HepG2 (cell line): Measurements from ENCODE around the gene PPHLN1. TPM values are rescaled to one million over a fixed set of nuclear protein-coding genes. Genes with fewer than 3 reads are reported as not detected.

Source experiments
- ATAC-seq: fragments of 200-7000 bp; cut with Tn5 transposase; 3 replicates; pipeline ENCODE4 v1.9.1; 2020; ENCODE audit warnings: mild to moderate bottlenecking, moderate library complexity
- BruUV-seq: library from RNA; stranded (reverse); fragments of 400-500 nt; replicated peaks from 2 replicates; lab custom pipeline; 2021; lab: Mats Ljungman, UMichigan
- CTCF ChIA-PET: fragments of 300-600 bp; formaldehyde crosslinking; extraction: SDS; loops from one replicate; lab custom pipeline; 2021; ENCODE audit warnings: low total read pairs, inconsistent platforms, low intra/inter-chr PET ratio; lab: Yijun Ruan, JAX
- POLR2A ChIA-PET: fragments of 350-600 bp; sonication (Branson Sonifier 250); formaldehyde crosslinking; loops from one replicate; lab custom pipeline; 2020; ENCODE audit warnings: antibody characterized with exemption, inconsistent platforms; lab: Yijun Ruan, JAX
- DNase-seq: peaks from one replicate; pipeline ENCODE4 v3.0.0-alpha.2; 2015; ENCODE audit warnings: low spot score
- FAIRE-seq: peaks from 3 replicates; lab custom pipeline; 2011; peaks lifted over from hg19 to GRCh38; lab: Jason Lieb, UNC
- H2AFZ ChIP-seq: one replicate; pipeline ENCODE4 v1.6.1; 2011; ENCODE audit warnings: low read length, inconsistent platforms
- H3K27ac ChIP-seq: fragments of 300-600 bp; 3 replicates; pipeline ENCODE4 v1.8.0; 2011; ENCODE audit warnings: mixed run types, mild to moderate bottlenecking, mixed read lengths, low read length, inconsistent platforms; ENCODE audit not compliant: insufficient read depth; ENCODE audit errors: extremely low read length
- H3K27me3 ChIP-seq, 2 experiments: fragments of 200-600 bp in 1 of 2; 2 replicates in 1 of 2; 3 replicates in 1 of 2; pipeline versions ENCODE4 v1.6.0 to v1.8.0; 2011; ENCODE audit warnings: low read length in 2 of 2, mild to moderate bottlenecking in 2 of 2, moderate library complexity in 2 of 2, inconsistent platforms in 1 of 2; ENCODE audit not compliant: insufficient read depth in 2 of 2, control insufficient read depth in 1 of 2
- H3K36me3 ChIP-seq, 2 experiments: fragments of 200-600 bp in 1 of 2; replicated peaks in 1 of 2; 2 replicates in 1 of 2; 3 replicates in 1 of 2; pipeline versions ENCODE4 v1.5.1 to v1.8.0; 2011; ENCODE audit warnings: low read length in 2 of 2, inconsistent platforms in 1 of 2; ENCODE audit not compliant: insufficient read depth in 2 of 2, control insufficient read depth in 1 of 2
- H3K4me1 ChIP-seq: 2 replicates; pipeline ENCODE4 v1.5.1; 2012; ENCODE audit warnings: low read length, inconsistent platforms; ENCODE audit not compliant: insufficient read depth
- H3K4me2 ChIP-seq: 2 replicates; pipeline ENCODE4 v1.6.0; 2011; ENCODE audit warnings: low read depth, low read length, inconsistent platforms
- H3K4me3 ChIP-seq, 3 experiments: fragments of 200-600 bp in 1 of 3; sonication (generic), shearing (Covaris generic) in 1 of 3; replicated peaks in 1 of 3; 2 replicates each; pipeline ENCODE4 v1.5.1; 2011 to 2016; ENCODE audit warnings: low read length in 3 of 3, inconsistent platforms in 2 of 3, low read depth in 2 of 3, mild to moderate bottlenecking in 2 of 3, control low read depth in 1 of 3, mixed read lengths in 1 of 3; ENCODE audit not compliant: insufficient read depth in 1 of 3
- H3K79me2 ChIP-seq: one replicate; pipeline ENCODE4 v1.6.1; 2011; ENCODE audit warnings: low read length, inconsistent platforms; ENCODE audit not compliant: insufficient read depth
- H3K9ac ChIP-seq: 2 replicates; pipeline ENCODE4 v1.6.0; 2011; ENCODE audit warnings: mild to moderate bottlenecking, low read depth, low read length, inconsistent platforms; ENCODE audit not compliant: insufficient read depth
- H3K9me3 ChIP-seq: 2 replicates; pipeline ENCODE4 v1.5.1; 2012; ENCODE audit warnings: mild to moderate bottlenecking, low read length
- H4K20me1 ChIP-seq: 2 replicates; pipeline ENCODE4 v1.6.0; 2011; ENCODE audit warnings: inconsistent platforms, mild to moderate bottlenecking, low read length, moderate library complexity; ENCODE audit not compliant: insufficient read depth
- BCL6 ChIP-seq: IDR thresholded peaks from 2 replicates; pipeline ENCODE4 v1.6.1; 2016; ENCODE audit warnings: missing genetic modification reagents, missing compliant biosample characterization
- HIC2 ChIP-seq: sonication (generic); formaldehyde crosslinking; IDR thresholded peaks from 2 replicates; pipeline ENCODE4 v1.9.0; 2022; ENCODE audit warnings: low read depth, missing genetic modification reagents
- MAFF ChIP-seq: IDR thresholded peaks from 2 replicates; pipeline ENCODE4 v1.6.1; 2011; ENCODE audit warnings: low read depth, low read length, improper control_type of control experiment
- MAFK ChIP-seq, 2 experiments: IDR thresholded peaks in 1 of 2; conservative IDR thresholded peaks in 1 of 2; 2 replicates each; pipeline ENCODE4 v1.6.1; 2011; ENCODE audit warnings: improper control_type of control experiment in 2 of 2, low read length in 2 of 2
- NCOA2 ChIP-seq: sonication (generic); formaldehyde crosslinking; IDR thresholded peaks from 2 replicates; pipeline ENCODE4 v1.8.0; 2022; ENCODE audit warnings: inconsistent platforms
- POLR2AphosphoS2 ChIP-seq: IDR thresholded peaks from 2 replicates; pipeline ENCODE4 v1.6.1; 2011; ENCODE audit warnings: low read depth, low read length, improper control_type of control experiment
- ZNF136 ChIP-seq: sonication (generic); formaldehyde crosslinking; IDR thresholded peaks from 2 replicates; pipeline ENCODE4 v1.8.1; 2022; ENCODE audit warnings: low read depth, mild to moderate bottlenecking, moderate library complexity, missing genetic modification reagents
- WGBS: methylation state at CpG from one replicate; pipeline ENCODE4 v1.1.6; 2017; ENCODE audit warnings: low lambda C conversion rate; 5-methylcytosine and 5-hydroxymethylcytosine counted together
- in situ Hi-C: cut with HindIII; loops from 2 replicates; pipeline ENCODE4 v1.10.0; 2017; ENCODE audit warnings: low pct_unique_long_range_greater_than_20kb; ENCODE audit not compliant: extremely low pct_ligation_motif_present
- intact Hi-C: fragments of 100-400 bp; cut with micrococcal nuclease; formaldehyde crosslinking; loops from one replicate; pipeline ENCODE4 v1.10.0; 2022; ENCODE audit not compliant: unreplicated experiment
- polyA plus RNA-seq, 8 experiments: library from polyadenylated mRNA; depleted of rRNA in 3 of 8; stranded (reverse) in 7 of 8; unstranded in 1 of 8; fragments of >200 nt; fragmentation: Illumina TruSeq in 4 of 8; extraction: Trizol in 4 of 8; gene quantifications; 2 replicates each; pipeline versions ENCODE4 v1.2.1 to v1.2.3, GENCODE V29; 2011 to 2016; ENCODE audit warnings: low read depth in 4 of 8, missing spikeins in 1 of 8, mixed read lengths in 1 of 8; ENCODE audit not compliant: insufficient read depth in 1 of 8
- total RNA-seq, 5 experiments: library from RNA; depleted of rRNA; stranded (reverse); fragments of >200 nt; fragmentation: Illumina TruSeq; extraction: Trizol; gene quantifications; 2 replicates each; pipeline ENCODE4 v1.2.3, GENCODE V29; 2016; ENCODE audit warnings: low read depth in 1 of 5
- TF ChIP-seq, protein P1 (sequence below): sonication (generic); formaldehyde crosslinking; IDR thresholded peaks from 2 replicates; pipeline ENCODE4 v1.5.1; 2020; ENCODE audit warnings: mild to moderate bottlenecking, missing genetic modification reagents, borderline replicate concordance
- TF ChIP-seq, protein P2 (sequence below): sonication (generic); formaldehyde crosslinking; IDR thresholded peaks from 2 replicates; pipeline ENCODE4 v1.5.1; 2020; ENCODE audit warnings: mild to moderate bottlenecking, missing genetic modification reagents, moderate library complexity

PPHLN1 gene
- total and polyA plus RNA-seq, 2 of the 13 experiments (the other 11 are each of a cell fraction or from before 2014, with no cell fraction given): 43.4 to 66.0 TPM

DNA sequence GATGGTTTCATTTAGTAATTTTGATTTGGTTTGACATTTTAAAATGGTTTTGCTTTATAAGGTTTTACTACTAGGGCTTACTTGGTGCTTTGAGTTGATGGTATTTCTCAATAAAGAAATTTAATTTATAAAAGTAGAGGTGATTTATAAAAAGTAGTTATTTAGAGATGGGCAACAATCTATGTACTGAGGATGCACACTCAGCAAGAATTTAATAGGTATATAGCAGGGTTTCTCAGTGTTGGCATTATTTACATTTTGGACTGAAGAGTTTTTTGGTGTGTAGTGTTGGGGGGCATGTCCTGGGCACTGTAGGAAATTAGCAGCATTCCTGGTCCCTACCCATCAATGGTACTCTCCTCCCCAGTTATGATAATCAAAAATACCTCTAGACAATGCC is 47.7 kb downstream of the PPHLN1 start:
- Histone ChIP-seq H3K4me2 (no peak overlapping the region), H3K9me3 (no peaks in the 10 kb centered on the region), H3K4me3 (no peak overlapping the region), H3K27me3 (no peaks in the 10 kb centered on the region), H3K79me2 (peaks cover 6% of the 10 kb centered on the region), H3K27ac (no peak overlapping the region), H3K9ac (no peak overlapping the region), H3K36me3 (peaks cover 2 to 12% of the 10 kb centered on the region in 2 experiments), H3K4me1 (no peaks in the 10 kb centered on the region), H2AFZ (no peak overlapping the region), H4K20me1 (peaks cover 12% of the 10 kb centered on the region)
- TF ChIP-seq MAFK (conservative IDR thresholded peaks at IDR 0.05 in 1 of 2, IDR thresholded peaks at IDR 0.05 in 1 of 2; ENCODE audit: low read length in 2 of 2) (peak; percentile 10 to 56; a peak in 2 of 4 replicates), MAFF (peak; percentile 46; the same call in 1 of the 2 replicates), POLR2AphosphoS2 (no peak)
- POLR2A ChIA-PET: no interaction called here
- no TSS peak for BruUV-seq
- no peak for FAIRE-seq
- in situ Hi-C loops (no loop called here), intact Hi-C loops (loop anchor here (2.0 to 5.0 kb wide), 3 partner anchors 41 to 1111 kb away; no protein-coding TSS in a partner anchor)
- no peak for DNase-seq
- CTCF ChIA-PET: no interaction called here
- ATAC-seq: no peak

DNA sequence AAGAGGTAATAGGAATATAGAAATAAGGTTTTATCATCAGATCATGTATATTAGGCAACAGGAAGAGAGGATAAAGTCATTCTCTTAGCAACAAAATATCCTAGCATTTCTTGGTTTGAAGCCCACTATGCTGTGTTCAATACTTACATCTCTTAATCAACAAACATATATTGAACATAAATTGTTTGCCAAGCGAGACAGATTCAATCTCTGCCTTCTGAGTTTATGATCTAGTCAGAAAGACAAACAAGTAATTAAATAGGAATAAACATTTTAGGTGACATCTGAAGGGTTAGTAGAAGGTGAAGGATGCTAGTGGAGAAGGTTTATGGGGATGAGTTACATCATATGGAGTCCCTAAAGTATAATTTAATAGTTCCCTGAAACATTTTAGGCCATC is 54.8 kb downstream of the PPHLN1 start:
- 56% methylated on average over 1 of the region's 1 CpG for WGBS
- Histone ChIP-seq H3K4me1 (no peaks in the 10 kb centered on the region), H3K27ac (no peak overlapping the region), H3K27me3 (no peaks in the 10 kb centered on the region), H3K9me3 (no peaks in the 10 kb centered on the region), H3K4me2 (no peak overlapping the region), H3K4me3 (no peak overlapping the region), H3K9ac (no peak overlapping the region), H3K36me3 (peaks cover 3 to 11% of the 10 kb centered on the region in 2 experiments), H2AFZ (no peak overlapping the region), H3K79me2 (no peaks in the 10 kb centered on the region), H4K20me1 (no peaks in the 10 kb centered on the region)
- ATAC-seq (no peak), FAIRE-seq (no peak), DNase-seq (no peak)
- intact Hi-C loops (no loop called here), in situ Hi-C loops (no loop called here)
- no TSS peak for BruUV-seq
- ChIA-PET POLR2A (no interaction called here), CTCF (no interaction called here)
- TF ChIP-seq, protein P1, sequence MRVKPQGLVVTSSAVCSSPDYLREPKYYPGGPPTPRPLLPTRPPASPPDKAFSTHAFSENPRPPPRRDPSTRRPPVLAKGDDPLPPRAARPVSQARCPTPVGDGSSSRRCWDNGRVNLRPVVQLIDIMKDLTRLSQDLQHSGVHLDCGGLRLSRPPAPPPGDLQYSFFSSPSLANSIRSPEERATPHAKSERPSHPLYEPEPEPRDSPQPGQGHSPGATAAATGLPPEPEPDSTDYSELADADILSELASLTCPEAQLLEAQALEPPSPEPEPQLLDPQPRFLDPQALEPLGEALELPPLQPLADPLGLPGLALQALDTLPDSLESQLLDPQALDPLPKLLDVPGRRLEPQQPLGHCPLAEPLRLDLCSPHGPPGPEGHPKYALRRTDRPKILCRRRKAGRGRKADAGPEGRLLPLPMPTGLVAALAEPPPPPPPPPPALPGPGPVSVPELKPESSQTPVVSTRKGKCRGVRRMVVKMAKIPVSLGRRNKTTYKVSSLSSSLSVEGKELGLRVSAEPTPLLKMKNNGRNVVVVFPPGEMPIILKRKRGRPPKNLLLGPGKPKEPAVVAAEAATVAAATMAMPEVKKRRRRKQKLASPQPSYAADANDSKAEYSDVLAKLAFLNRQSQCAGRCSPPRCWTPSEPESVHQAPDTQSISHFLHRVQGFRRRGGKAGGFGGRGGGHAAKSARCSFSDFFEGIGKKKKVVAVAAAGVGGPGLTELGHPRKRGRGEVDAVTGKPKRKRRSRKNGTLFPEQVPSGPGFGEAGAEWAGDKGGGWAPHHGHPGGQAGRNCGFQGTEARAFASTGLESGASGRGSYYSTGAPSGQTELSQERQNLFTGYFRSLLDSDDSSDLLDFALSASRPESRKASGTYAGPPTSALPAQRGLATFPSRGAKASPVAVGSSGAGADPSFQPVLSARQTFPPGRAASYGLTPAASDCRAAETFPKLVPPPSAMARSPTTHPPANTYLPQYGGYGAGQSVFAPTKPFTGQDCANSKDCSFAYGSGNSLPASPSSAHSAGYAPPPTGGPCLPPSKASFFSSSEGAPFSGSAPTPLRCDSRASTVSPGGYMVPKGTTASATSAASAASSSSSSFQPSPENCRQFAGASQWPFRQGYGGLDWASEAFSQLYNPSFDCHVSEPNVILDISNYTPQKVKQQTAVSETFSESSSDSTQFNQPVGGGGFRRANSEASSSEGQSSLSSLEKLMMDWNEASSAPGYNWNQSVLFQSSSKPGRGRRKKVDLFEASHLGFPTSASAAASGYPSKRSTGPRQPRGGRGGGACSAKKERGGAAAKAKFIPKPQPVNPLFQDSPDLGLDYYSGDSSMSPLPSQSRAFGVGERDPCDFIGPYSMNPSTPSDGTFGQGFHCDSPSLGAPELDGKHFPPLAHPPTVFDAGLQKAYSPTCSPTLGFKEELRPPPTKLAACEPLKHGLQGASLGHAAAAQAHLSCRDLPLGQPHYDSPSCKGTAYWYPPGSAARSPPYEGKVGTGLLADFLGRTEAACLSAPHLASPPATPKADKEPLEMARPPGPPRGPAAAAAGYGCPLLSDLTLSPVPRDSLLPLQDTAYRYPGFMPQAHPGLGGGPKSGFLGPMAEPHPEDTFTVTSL (CRISPR knock-in tag): no peak
- no peak for TF ChIP-seq HIC2 (CRISPR knock-in tag)
- no peak for TF ChIP-seq ZNF136 (CRISPR knock-in tag)
- no peak for TF ChIP-seq NCOA2 (CRISPR knock-in tag)
- TF ChIP-seq, protein P2, sequence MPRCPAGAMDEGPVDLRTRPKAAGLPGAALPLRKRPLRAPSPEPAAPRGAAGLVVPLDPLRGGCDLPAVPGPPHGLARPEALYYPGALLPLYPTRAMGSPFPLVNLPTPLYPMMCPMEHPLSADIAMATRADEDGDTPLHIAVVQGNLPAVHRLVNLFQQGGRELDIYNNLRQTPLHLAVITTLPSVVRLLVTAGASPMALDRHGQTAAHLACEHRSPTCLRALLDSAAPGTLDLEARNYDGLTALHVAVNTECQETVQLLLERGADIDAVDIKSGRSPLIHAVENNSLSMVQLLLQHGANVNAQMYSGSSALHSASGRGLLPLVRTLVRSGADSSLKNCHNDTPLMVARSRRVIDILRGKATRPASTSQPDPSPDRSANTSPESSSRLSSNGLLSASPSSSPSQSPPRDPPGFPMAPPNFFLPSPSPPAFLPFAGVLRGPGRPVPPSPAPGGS (CRISPR knock-in tag): no peak
- TF ChIP-seq BCL6: no peak
